H9 (cell line): ENCODE measurements around the gene ASB10. TPM values are rescaled to one million over a fixed set of nuclear protein-coding genes. Genes with fewer than 3 reads are reported as not detected.

Experiments used
- DNase-seq: peaks from one replicate; pipeline ENCODE4 v3.0.0-alpha.2; 2017
- H2AFZ ChIP-seq: one replicate; pipeline ENCODE4 v1.6.1; 2013; ENCODE audit warnings: mild to moderate bottlenecking, low read length, control low read depth, moderate library complexity
- H2AK5ac ChIP-seq: 2 replicates; pipeline ENCODE4 v1.6.1; 2013; ENCODE audit warnings: low read length, control low read depth, mixed read lengths; ENCODE audit not compliant: insufficient read length
- H2BK120ac ChIP-seq: one replicate; pipeline ENCODE4 v1.6.1; 2013; ENCODE audit warnings: low read depth, mild to moderate bottlenecking, low read length, control low read depth, inconsistent platforms; ENCODE audit not compliant: poor library complexity, severe bottlenecking
- H2BK12ac ChIP-seq: 2 replicates; pipeline ENCODE4 v1.6.1; 2013; ENCODE audit warnings: low read length, control low read depth, mixed read lengths, low read depth; ENCODE audit not compliant: insufficient read length
- H2BK15ac ChIP-seq: 2 replicates; pipeline ENCODE4 v1.6.1; 2013; ENCODE audit warnings: low read depth, low read length, control low read depth
- H2BK20ac ChIP-seq: one replicate; pipeline ENCODE4 v1.6.1; 2013; ENCODE audit warnings: low read depth, mild to moderate bottlenecking, low read length, control low read depth, inconsistent platforms; ENCODE audit not compliant: poor library complexity, severe bottlenecking
- H2BK5ac ChIP-seq: 2 replicates; pipeline ENCODE4 v1.6.1; 2013; ENCODE audit warnings: low read length, control low read depth, mixed read lengths; ENCODE audit not compliant: insufficient read length
- H3K14ac ChIP-seq: 2 replicates; pipeline ENCODE4 v1.6.1; 2013; ENCODE audit warnings: low read length, control low read depth; ENCODE audit not compliant: insufficient read depth
- H3K18ac ChIP-seq: 2 replicates; pipeline ENCODE4 v1.6.1; 2013; ENCODE audit warnings: low read depth, mild to moderate bottlenecking, mixed read lengths, low read length, control low read depth; ENCODE audit not compliant: insufficient read length
- H3K23ac ChIP-seq: 2 replicates; pipeline ENCODE4 v1.6.1; 2013; ENCODE audit warnings: low read length, control low read depth, mixed read lengths, low read depth; ENCODE audit not compliant: insufficient read length
- H3K23me2 ChIP-seq: 2 replicates; pipeline ENCODE4 v1.6.1; 2013; ENCODE audit warnings: low read depth, mild to moderate bottlenecking, mixed read lengths, low read length, control low read depth; ENCODE audit not compliant: insufficient read length, poor library complexity, severe bottlenecking
- H3K27ac ChIP-seq: 2 replicates; pipeline ENCODE4 v1.5.1; 2013; ENCODE audit warnings: low read length, control low read depth, mixed read lengths, low read depth; ENCODE audit not compliant: insufficient read length
- H3K27me3 ChIP-seq: 2 replicates; pipeline ENCODE4 v1.6.1; 2013; ENCODE audit warnings: low read length, control low read depth, inconsistent platforms; ENCODE audit not compliant: insufficient read depth
- H3K4ac ChIP-seq: 2 replicates; pipeline ENCODE4 v1.6.1; 2013; ENCODE audit warnings: low read depth, mild to moderate bottlenecking, control low read depth, inconsistent platforms, low read length, moderate library complexity
- H3K4me1 ChIP-seq: 2 replicates; pipeline ENCODE4 v1.6.1; 2013; ENCODE audit warnings: low read length, control low read depth, inconsistent platforms; ENCODE audit not compliant: insufficient read depth
- H3K4me2 ChIP-seq: 2 replicates; pipeline ENCODE4 v1.6.1; 2013; ENCODE audit warnings: low read length, control low read depth, mixed read lengths; ENCODE audit not compliant: insufficient read length, insufficient read depth
- H3K56ac ChIP-seq: 2 replicates; pipeline ENCODE4 v1.6.1; 2013; ENCODE audit warnings: low read depth, mild to moderate bottlenecking, mixed read lengths, low read length, control low read depth; ENCODE audit not compliant: insufficient read length
- H3K79me1 ChIP-seq: 2 replicates; pipeline ENCODE4 v1.6.1; 2013; ENCODE audit warnings: low read depth, mild to moderate bottlenecking, moderate library complexity, low read length, control low read depth, inconsistent platforms; ENCODE audit not compliant: insufficient read depth, poor library complexity, severe bottlenecking
- H3K79me2 ChIP-seq: 2 replicates; pipeline ENCODE4 v1.6.1; 2013; ENCODE audit warnings: low read length, control low read depth, inconsistent platforms; ENCODE audit not compliant: insufficient read depth
- H3K9ac ChIP-seq: 2 replicates; pipeline ENCODE4 v1.6.1; 2013; ENCODE audit warnings: low read length, control low read depth, mixed read lengths; ENCODE audit not compliant: insufficient read length; ENCODE audit errors: extremely low read depth
- H3K9me3 ChIP-seq: one replicate; pipeline ENCODE4 v1.6.1; 2013; ENCODE audit warnings: low read depth, low read length, inconsistent platforms; ENCODE audit not compliant: control insufficient read depth
- H3T11ph ChIP-seq: one replicate; pipeline ENCODE4 v1.6.1; 2013; ENCODE audit warnings: mild to moderate bottlenecking, low read length, control low read depth, inconsistent platforms
- H4K20me1 ChIP-seq: one replicate; pipeline ENCODE4 v1.6.1; 2013; ENCODE audit not compliant: control insufficient read depth, insufficient read length, insufficient read depth
- H4K5ac ChIP-seq: 2 replicates; pipeline ENCODE4 v1.6.1; 2013; ENCODE audit warnings: low read depth, mild to moderate bottlenecking, mixed read lengths, low read length, control low read depth; ENCODE audit not compliant: insufficient read length
- H4K8ac ChIP-seq: replicated peaks from 2 replicates; pipeline ENCODE4 v1.6.1; 2013; ENCODE audit warnings: low read length, control low read depth, mixed read lengths, low read depth; ENCODE audit not compliant: insufficient read length
- H4K91ac ChIP-seq: 2 replicates; pipeline ENCODE4 v1.6.1; 2013; ENCODE audit warnings: low read depth, mild to moderate bottlenecking, moderate library complexity, mixed read lengths, low read length, control low read depth; ENCODE audit not compliant: insufficient read length
- H3K27ac Mint-ChIP-seq, 3 experiments: 2 replicates in 2 of 3; 3 replicates in 1 of 3; pipeline ENCODE4 v1.8.0; 2020 to 2021; ENCODE audit warnings: mixed read lengths in 3 of 3, mild to moderate bottlenecking in 1 of 3, moderate library complexity in 1 of 3
- H3K27me3 Mint-ChIP-seq: 2 replicates; pipeline ENCODE4 v1.8.0; 2021; ENCODE audit warnings: low read depth, mild to moderate bottlenecking, moderate library complexity, mixed read lengths
- H3K36me3 Mint-ChIP-seq, 3 experiments: 2 replicates in 2 of 3; 3 replicates in 1 of 3; pipeline ENCODE4 v1.8.0; 2020 to 2021; ENCODE audit warnings: low read depth in 3 of 3, mixed read lengths in 3 of 3; ENCODE audit not compliant: insufficient read depth in 1 of 3
- H3K4me1 Mint-ChIP-seq, 2 experiments: 2 replicates each; pipeline ENCODE4 v1.8.0; 2020; ENCODE audit warnings: mixed read lengths in 2 of 2
- H3K4me3 Mint-ChIP-seq, 2 experiments: 2 replicates in 1 of 2; 3 replicates in 1 of 2; pipeline ENCODE4 v1.8.0; 2020 to 2021; ENCODE audit warnings: mild to moderate bottlenecking in 2 of 2, mixed read lengths in 2 of 2, moderate library complexity in 1 of 2
- H3K9me3 Mint-ChIP-seq, 2 experiments: 2 replicates in 1 of 2; 3 replicates in 1 of 2; pipeline ENCODE4 v1.8.0; 2020; ENCODE audit warnings: mild to moderate bottlenecking in 2 of 2, mixed read lengths in 2 of 2, moderate library complexity in 1 of 2
- WGBS: extraction: QIAGEN DNeasy Blood & Tissue Kit; methylation state at CpG from one replicate; pipeline ENCODE4 v1.1.7; 2013; ENCODE audit warnings: missing lambda C conversion rate, low lambda C conversion rate, mixed read lengths; ENCODE audit not compliant: insufficient read length; ENCODE audit errors: extremely low coverage; 5-methylcytosine and 5-hydroxymethylcytosine counted together
- total RNA-seq: library from RNA; stranded (reverse); gene quantifications from 2 replicates; pipeline ENCODE4 v1.2.1, GENCODE V29; 2021
- TF ChIP-seq, protein P1 (sequence below): fragments of 200-600 bp; sonication (generic); conservative IDR thresholded peaks from 3 replicates; pipeline ENCODE4 v1.8.0; 2021; ENCODE audit warnings: antibody characterized with exemption, mild to moderate bottlenecking

Gene ASB10
- total RNA-seq, 1 experiment from 2014 or later, result not detected

DNA sequence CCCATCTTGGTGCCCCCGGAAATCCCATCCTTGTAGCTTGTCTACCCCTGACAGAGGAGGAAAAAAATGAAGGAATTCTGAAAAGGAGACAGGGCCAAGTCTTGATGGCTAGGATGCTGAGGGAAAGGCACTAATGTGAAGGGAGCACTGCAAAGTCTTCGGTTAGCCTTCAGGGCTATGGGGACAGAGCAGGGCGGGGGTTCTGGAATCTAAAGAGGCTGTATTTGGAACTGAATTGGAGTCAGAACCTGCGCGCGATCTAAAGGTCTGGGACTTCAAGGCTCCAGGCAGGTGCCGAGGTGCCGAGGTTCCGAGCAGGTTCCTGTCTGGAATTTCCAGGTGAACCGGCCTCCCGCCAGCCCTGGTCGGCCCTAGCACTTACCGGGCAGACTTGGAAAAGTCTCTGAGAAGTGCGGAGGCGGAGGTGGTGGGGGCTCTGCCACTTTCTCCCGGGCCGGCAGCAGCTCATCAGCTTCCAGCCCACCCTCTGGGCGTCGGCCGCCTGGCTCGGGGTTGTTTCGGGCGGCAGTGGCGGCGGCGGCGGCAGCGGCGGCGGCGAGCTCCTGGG lies 20.3 kb downstream of the ASB10 start:
- Histone ChIP-seq H2AK5ac (no peak overlapping the region), H3K23me2 (peaks cover 10% of the 10 kb centered on the region), H2BK5ac (no peak overlapping the region), H4K8ac (no peak overlapping the region), H2BK20ac (no peak overlapping the region), H2BK12ac (no peak overlapping the region), H3K18ac (no peak overlapping the region), H4K20me1 (no peaks in the 10 kb centered on the region), H4K5ac (no peak overlapping the region), H3K27me3 (peaks cover 45% of the 10 kb centered on the region), H2BK120ac (no peak overlapping the region), H3K79me1 (no peaks in the 10 kb centered on the region), H3T11ph (no peak overlapping the region), H3K14ac (no peak overlapping the region; the same call in 1 of the 2 replicates), H3K27ac (no peak overlapping the region), H3K23ac (no peak overlapping the region), H2BK15ac (no peak overlapping the region; the same call in 1 of the 2 replicates), H3K56ac (no peak overlapping the region), H3K4ac (no peak overlapping the region), H3K79me2 (no peaks in the 10 kb centered on the region), H4K91ac (no peak overlapping the region), H3K4me2 (peak overlapping the region; percentile 25), H2AFZ (no peak overlapping the region), H3K4me1 (no peaks in the 10 kb centered on the region), H3K9me3 (no peaks in the 10 kb centered on the region), H3K9ac (no peak overlapping the region)
- WGBS, result no CpG with 5 or more reads among the region's 31 CpGs
- peak overlapping the region; percentile 52 to 74 for H3K4me3 Mint-ChIP-seq
- H3K4me1 Mint-ChIP-seq, result peaks cover 8 to 13% of the 10 kb centered on the region in 2 experiments; a peak in 3 of 4 replicates
- peaks cover 37% of the 10 kb centered on the region for H3K27me3 Mint-ChIP-seq
- no peak for DNase-seq
- no peaks in the 10 kb centered on the region for H3K9me3 Mint-ChIP-seq
- TF ChIP-seq, protein P1, sequence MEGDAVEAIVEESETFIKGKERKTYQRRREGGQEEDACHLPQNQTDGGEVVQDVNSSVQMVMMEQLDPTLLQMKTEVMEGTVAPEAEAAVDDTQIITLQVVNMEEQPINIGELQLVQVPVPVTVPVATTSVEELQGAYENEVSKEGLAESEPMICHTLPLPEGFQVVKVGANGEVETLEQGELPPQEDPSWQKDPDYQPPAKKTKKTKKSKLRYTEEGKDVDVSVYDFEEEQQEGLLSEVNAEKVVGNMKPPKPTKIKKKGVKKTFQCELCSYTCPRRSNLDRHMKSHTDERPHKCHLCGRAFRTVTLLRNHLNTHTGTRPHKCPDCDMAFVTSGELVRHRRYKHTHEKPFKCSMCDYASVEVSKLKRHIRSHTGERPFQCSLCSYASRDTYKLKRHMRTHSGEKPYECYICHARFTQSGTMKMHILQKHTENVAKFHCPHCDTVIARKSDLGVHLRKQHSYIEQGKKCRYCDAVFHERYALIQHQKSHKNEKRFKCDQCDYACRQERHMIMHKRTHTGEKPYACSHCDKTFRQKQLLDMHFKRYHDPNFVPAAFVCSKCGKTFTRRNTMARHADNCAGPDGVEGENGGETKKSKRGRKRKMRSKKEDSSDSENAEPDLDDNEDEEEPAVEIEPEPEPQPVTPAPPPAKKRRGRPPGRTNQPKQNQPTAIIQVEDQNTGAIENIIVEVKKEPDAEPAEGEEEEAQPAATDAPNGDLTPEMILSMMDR, result no peak
- no peaks in the 10 kb centered on the region; a peak in 1 of 7 replicates for H3K36me3 Mint-ChIP-seq
- H3K27ac Mint-ChIP-seq, result no peak overlapping the region
